ENCODE data around the gene PPFIBP2. TPM values are rescaled to one million over a fixed set of nuclear protein-coding genes. Genes with fewer than 3 reads are reported as not detected.

PPFIBP2 gene
- total RNA-seq, 4 donors from 2014 or later, result 26.4 to 33.3 (median 29.1) TPM

DNA sequence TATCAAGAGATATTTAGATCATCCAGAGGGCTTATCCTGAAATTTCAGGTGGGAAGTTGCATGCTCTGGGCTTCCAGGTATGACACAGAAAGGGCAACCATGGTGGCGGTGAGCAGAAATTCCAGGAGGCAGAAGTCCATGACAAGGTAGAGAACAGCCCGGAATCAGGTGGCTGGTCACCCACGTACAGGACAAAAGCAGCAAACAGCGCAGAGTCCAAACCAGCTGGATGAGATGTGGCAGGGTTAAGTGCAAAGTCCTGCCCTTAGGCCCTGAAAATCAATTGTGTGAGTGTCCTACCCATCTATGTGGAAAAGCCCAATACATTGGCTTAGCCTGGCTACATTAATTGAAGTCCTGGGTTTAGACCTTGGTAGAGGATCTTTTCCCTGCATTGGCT lies 11.6 kb downstream of the PPFIBP2 start:
- TF ChIP-seq, protein P1, sequence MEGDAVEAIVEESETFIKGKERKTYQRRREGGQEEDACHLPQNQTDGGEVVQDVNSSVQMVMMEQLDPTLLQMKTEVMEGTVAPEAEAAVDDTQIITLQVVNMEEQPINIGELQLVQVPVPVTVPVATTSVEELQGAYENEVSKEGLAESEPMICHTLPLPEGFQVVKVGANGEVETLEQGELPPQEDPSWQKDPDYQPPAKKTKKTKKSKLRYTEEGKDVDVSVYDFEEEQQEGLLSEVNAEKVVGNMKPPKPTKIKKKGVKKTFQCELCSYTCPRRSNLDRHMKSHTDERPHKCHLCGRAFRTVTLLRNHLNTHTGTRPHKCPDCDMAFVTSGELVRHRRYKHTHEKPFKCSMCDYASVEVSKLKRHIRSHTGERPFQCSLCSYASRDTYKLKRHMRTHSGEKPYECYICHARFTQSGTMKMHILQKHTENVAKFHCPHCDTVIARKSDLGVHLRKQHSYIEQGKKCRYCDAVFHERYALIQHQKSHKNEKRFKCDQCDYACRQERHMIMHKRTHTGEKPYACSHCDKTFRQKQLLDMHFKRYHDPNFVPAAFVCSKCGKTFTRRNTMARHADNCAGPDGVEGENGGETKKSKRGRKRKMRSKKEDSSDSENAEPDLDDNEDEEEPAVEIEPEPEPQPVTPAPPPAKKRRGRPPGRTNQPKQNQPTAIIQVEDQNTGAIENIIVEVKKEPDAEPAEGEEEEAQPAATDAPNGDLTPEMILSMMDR (IDR thresholded peaks at IDR 0.05; ENCODE audit: low read depth), result no peak

DNA sequence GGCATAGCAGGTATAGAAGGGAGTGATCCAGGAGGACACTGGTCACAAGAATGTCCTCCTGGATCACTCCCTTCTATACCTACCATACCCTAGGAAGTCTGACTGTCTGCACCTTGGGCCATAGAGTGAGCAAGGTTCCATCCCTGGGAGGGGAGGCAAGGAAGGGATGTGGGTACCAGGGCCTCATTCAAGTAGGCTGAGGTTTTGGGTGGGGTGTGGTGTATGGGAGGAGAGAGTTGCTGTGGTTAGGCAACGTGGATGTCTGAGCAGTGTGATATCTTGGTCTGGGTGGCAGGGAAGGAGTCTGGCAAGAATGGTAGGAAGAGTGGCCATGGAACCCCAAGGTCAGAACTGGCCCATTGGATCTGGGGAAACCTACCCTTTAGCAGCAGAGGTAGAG lies 13.2 kb downstream of the PPFIBP2 start:
- TF ChIP-seq, protein P1 (IDR thresholded peaks at IDR 0.05; ENCODE audit: low read depth), result no peak

DNA sequence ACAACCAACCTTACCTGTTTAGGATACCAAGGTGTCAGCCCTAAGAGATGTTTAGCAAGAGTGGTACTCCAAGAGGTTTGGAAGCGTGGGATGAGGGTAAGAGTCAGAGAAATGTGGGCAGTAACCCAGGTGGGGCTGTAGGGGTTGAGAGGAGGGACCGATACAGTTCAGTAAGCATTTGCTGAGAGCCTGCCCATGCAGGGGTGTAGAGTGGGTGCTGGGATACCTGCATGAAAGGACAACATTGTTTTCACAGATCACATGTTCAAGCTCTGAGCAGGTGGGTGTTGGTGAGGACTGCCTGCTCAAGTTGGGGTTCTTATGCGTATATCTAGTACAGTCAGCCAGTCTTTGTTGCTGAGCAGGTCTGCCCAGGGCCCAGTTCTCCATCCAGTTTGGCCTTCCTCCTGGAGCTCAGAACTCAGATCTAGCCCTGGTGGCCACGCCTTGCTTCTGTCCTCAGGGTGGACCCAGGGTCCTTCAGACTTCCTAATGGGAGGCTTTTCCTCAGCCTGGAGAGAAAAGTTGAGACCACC lies 14.8 kb downstream of the PPFIBP2 start:
- TF ChIP-seq, protein P1 (IDR thresholded peaks at IDR 0.05; ENCODE audit: low read depth), result no peak

DNA sequence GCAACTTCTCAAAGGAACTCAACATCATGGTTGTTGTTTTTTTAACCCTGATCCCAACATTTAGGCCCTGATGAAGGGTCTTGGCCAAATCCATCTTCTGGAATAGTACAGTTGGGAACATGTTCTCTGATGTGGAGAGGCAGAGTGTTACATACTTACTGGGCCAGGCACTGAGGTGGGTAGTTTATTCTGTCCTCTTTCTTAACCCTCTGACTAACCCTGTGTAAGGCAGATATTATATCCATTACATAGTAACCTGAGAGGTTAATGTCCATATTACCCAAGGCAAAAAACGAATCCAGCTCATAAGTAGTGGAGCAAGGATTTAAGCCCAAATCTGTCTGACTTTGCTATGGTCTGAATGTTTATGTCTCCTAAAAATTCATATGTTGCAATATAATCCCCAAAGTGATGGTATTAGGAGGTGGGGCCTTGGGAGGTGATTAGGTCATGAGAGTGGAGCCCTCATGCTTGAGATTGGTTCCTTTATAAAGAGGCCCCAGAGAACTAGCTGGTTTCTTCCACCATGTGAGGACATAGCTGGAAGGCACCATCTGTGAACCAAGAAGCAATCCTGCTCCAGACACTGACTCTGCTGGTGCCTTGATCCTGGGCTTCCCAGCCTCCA lies 16.3 kb downstream of the PPFIBP2 start:
- TF ChIP-seq, protein P1 (IDR thresholded peaks at IDR 0.05; ENCODE audit: low read depth), result no peak

DNA sequence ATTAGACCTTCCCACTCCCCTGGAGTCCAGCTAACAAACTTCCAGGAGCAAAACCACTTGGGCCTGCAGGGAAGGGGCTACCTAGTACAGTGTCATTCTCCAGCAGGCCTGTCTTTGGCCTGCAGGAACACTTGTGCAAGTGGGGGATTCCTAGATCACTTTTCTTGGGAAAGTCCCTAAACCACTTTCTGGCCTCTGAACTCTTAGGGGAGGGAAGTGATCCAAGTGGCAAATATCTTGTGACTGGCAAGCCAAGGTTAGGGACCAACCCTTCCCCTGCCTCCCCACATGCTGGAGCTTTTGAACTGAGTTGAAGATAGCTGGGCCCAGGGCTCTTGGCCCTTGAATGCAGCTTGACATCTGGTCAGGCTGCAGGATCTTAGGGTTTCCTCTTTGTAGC lies 17.2 kb downstream of the PPFIBP2 start:
- TF ChIP-seq, protein P1 (IDR thresholded peaks at IDR 0.05; ENCODE audit: low read depth), result no peak

DNA sequence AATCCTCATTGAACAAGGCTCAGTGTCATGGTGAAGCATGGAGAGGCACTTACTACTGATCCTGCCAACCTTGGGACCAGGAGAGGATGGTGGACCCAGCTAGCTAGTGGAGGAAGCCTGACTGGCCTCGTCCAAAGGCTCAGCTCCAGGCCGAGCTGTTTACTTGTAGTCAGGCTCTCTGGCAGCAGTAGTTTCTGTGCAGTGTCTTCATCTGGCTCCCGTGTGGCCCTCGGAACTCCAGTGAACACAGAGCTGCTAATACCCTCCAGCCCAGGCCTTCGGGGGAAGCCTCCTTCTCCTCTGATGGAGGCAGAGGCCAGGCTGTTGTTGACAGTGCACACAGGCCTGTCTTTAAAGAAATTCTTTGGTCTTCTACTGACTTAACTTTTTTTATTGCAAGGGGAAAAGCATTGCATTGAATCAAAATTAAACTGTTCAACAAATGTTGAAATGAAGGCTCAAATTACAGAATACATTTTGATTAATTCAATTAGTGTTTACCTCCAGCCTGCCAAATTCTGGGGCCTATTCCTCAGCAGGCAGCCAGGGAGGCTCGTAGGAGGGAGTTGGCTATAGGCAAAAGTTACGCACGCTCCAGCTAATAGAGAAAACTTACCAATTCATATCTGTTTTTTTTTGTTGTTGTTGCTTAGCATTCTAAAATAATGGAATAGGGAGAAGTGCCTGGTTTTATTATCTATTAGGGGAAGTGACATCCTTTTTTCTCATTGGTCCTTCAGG lies 18.8 kb downstream of the PPFIBP2 start:
- TF ChIP-seq, protein P1 (IDR thresholded peaks at IDR 0.05; ENCODE audit: low read depth), result no peak
